Liver (tissue), 3 donors: ENCODE data around the gene NCOA3.

Source experiments
- EGR1 ChIP-seq, 2 donors: IDR thresholded peaks; 2 replicates each; pipeline ENCODE4 v1.6.1; 2016 to 2018; ENCODE audit warnings: antibody characterized with exemption in 2 of 2, low read depth in 2 of 2
- RAD21 ChIP-seq, 2 donors: IDR thresholded peaks; 2 replicates each; pipeline ENCODE4 v1.6.1; 2016; ENCODE audit warnings: antibody characterized with exemption in 2 of 2, mild to moderate bottlenecking in 2 of 2
- TF ChIP-seq, protein P1 (sequence below): fragments of 150-350 bp; IDR thresholded peaks from 2 replicates; pipeline ENCODE4 v1.5.1; 2017; ENCODE audit warnings: improper control_type of control experiment, low read depth, low read length; ENCODE audit not compliant: missing input control
- TF ChIP-seq, protein P2 (sequence below): IDR thresholded peaks from 2 replicates; pipeline ENCODE4 v1.6.1; 2016; ENCODE audit warnings: antibody characterized with exemption
- TF ChIP-seq, protein P3 (sequence below): IDR thresholded peaks from 2 replicates; pipeline ENCODE4 v1.6.1; 2016; ENCODE audit warnings: antibody characterized with exemption
- donor health status: healthy.
- donor health status: healthy.

DNA sequence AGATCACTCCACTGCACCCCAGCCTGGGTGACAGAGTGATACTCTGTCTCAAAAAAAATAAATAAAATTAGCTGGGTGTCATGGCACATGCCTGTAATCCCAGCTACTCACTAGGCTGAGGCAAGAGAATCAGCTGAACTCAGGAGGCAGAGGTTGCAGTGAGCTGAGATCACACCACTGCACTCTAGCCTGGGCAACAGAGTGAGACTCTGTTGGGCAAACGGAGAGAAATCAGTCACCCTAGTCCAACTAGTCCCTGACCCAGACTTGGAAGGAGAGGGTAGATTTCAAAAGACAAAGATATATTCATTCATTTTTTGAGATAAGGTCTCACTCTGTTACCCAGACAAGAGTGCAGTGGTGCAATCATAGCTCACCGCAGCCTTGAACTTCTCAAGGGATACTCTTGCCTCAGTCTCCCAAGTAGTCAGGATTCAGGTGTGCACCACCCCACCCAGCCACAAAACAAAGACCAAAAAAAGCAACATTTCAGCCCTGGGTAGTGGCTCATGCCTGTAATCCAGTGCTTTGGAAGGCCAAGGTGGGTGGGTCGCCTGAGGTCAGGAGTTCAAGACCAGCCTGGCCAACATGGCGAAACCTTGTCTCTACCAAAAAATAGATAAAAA lies 26.2 kb upstream of the NCOA3 start:
- TF ChIP-seq, protein P1, sequence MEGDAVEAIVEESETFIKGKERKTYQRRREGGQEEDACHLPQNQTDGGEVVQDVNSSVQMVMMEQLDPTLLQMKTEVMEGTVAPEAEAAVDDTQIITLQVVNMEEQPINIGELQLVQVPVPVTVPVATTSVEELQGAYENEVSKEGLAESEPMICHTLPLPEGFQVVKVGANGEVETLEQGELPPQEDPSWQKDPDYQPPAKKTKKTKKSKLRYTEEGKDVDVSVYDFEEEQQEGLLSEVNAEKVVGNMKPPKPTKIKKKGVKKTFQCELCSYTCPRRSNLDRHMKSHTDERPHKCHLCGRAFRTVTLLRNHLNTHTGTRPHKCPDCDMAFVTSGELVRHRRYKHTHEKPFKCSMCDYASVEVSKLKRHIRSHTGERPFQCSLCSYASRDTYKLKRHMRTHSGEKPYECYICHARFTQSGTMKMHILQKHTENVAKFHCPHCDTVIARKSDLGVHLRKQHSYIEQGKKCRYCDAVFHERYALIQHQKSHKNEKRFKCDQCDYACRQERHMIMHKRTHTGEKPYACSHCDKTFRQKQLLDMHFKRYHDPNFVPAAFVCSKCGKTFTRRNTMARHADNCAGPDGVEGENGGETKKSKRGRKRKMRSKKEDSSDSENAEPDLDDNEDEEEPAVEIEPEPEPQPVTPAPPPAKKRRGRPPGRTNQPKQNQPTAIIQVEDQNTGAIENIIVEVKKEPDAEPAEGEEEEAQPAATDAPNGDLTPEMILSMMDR = no peak
- TF ChIP-seq, protein P2, sequence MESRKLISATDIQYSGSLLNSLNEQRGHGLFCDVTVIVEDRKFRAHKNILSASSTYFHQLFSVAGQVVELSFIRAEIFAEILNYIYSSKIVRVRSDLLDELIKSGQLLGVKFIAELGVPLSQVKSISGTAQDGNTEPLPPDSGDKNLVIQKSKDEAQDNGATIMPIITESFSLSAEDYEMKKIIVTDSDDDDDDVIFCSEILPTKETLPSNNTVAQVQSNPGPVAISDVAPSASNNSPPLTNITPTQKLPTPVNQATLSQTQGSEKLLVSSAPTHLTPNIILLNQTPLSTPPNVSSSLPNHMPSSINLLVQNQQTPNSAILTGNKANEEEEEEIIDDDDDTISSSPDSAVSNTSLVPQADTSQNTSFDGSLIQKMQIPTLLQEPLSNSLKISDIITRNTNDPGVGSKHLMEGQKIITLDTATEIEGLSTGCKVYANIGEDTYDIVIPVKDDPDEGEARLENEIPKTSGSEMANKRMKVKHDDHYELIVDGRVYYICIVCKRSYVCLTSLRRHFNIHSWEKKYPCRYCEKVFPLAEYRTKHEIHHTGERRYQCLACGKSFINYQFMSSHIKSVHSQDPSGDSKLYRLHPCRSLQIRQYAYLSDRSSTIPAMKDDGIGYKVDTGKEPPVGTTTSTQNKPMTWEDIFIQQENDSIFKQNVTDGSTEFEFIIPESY = no peak
- TF ChIP-seq, protein P3, sequence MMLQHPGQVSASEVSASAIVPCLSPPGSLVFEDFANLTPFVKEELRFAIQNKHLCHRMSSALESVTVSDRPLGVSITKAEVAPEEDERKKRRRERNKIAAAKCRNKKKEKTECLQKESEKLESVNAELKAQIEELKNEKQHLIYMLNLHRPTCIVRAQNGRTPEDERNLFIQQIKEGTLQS = no peak
- no peak for TF ChIP-seq RAD21 (IDR thresholded peaks at IDR 0.05)
- TF ChIP-seq EGR1 (IDR thresholded peaks at IDR 0.05; ENCODE audit: low read depth in 2 of 2) = no peak
